ENCODE measurements around the gene GSTO2. TPM values are rescaled to one million over a fixed set of nuclear protein-coding genes. Genes with fewer than 3 reads are reported as not detected.
A peak's percentile ranks its signal among the peaks of the same experiment; 100 is the strongest.

GSTO2 gene
- total RNA-seq, 1 donor from 2014 or later: 7.8 TPM

GRCh38 chr10:104307576-104308438, 38.8 kb downstream of the GSTO2 start:
- peaks cover 50% of the 10 kb centered on the region for H3K4me1 ChIP-seq
- no peaks in the 10 kb centered on the region for H3K9me3 ChIP-seq
- no peak for DNase-seq
- no peak for TF ChIP-seq CTCF (IDR thresholded peaks at IDR 0.05)
- H3K27ac ChIP-seq: no peak overlapping the region
- H3K27me3 ChIP-seq (ENCODE audit: low read depth): no peaks in the 10 kb centered on the region
- peaks cover 39% of the 10 kb centered on the region for H3K36me3 ChIP-seq
- no peak overlapping the region for H3K4me3 ChIP-seq
- no peak for ATAC-seq
- intact Hi-C loops (cut with DNase I): no loop called here

GRCh38 chr10:104308439-104308903, 39.5 kb downstream of the GSTO2 start:
- no peak for DNase-seq

GRCh38 chr10:104309980-104310978, 41.3 kb downstream of the GSTO2 start:
- intact Hi-C loops (cut with DNase I): no loop called here

More at GRCh38 chr10:104308439-104308903, 39.5 kb downstream of the GSTO2 start:
- Histone ChIP-seq H3K27ac (no peak overlapping the region), H3K4me1 (peaks cover 44% of the 10 kb centered on the region), H3K9me3 (no peaks in the 10 kb centered on the region), H3K36me3 (peaks cover 46% of the 10 kb centered on the region), H3K4me3 (no peak overlapping the region), H3K27me3 (ENCODE audit: low read depth) (no peaks in the 10 kb centered on the region)
- TF ChIP-seq CTCF (IDR thresholded peaks at IDR 0.05): no peak
- no peak for ATAC-seq
- intact Hi-C loops (cut with DNase I): no loop called here

GRCh38 chr10:104311184-104311720, 42.3 kb downstream of the GSTO2 start:
- Histone ChIP-seq H3K4me3 (no peak overlapping the region), H3K27me3 (ENCODE audit: low read depth) (no peaks in the 10 kb centered on the region), H3K4me1 (peaks cover 30% of the 10 kb centered on the region), H3K9me3 (no peaks in the 10 kb centered on the region), H3K27ac (no peak overlapping the region), H3K36me3 (peaks cover 70% of the 10 kb centered on the region)
- ATAC-seq: no peak
- TF ChIP-seq CTCF (IDR thresholded peaks at IDR 0.05): no peak
- intact Hi-C loops (cut with DNase I): no loop called here
- no peak for DNase-seq

More at GRCh38 chr10:104309980-104310978, 41.3 kb downstream of the GSTO2 start:
- DNase-seq (no peak), ATAC-seq (peak in 1 of 2 donors; percentile 4)
- Histone ChIP-seq H3K4me3 (no peak overlapping the region), H3K27me3 (ENCODE audit: low read depth) (no peaks in the 10 kb centered on the region), H3K9me3 (no peaks in the 10 kb centered on the region), H3K36me3 (peaks cover 64% of the 10 kb centered on the region), H3K4me1 (peaks cover 38% of the 10 kb centered on the region), H3K27ac (no peak overlapping the region)
- no peak for TF ChIP-seq CTCF (IDR thresholded peaks at IDR 0.05)
